DMS53 treated with DMSO at 0.1 percent for 48 hours (cell line): ENCODE measurements around the gene CDK2.
"Not testable (repeated sequence)": the region's sequence is repeated elsewhere in the genome, so short reads cannot be mapped to it uniquely, and the experiment has no call there.

Experiments
- DNase-seq: peaks from one replicate; lab custom pipeline; 2025; ENCODE audit not compliant: unreplicated experiment; lab: John Stamatoyannopoulos, UW

Gene CDK2

GRCh38 chr12:55978393-55978792 lies 11.8 kb downstream of the CDK2 start:
- DNase-seq: no peak

- DNase-seq: no peak
Measured at GRCh38 chr12:55979069-55979468, 12.4 kb downstream of the CDK2 start.

- not testable (repeated sequence) for DNase-seq
Measured at GRCh38 chr12:55981882-55982281, 15.3 kb downstream of the CDK2 start.

GRCh38 chr12:55982319-55982936 lies 15.8 kb downstream of the CDK2 start:
- DNase-seq: no peak

GRCh38 chr12:55983232-55983842 lies 16.7 kb downstream of the CDK2 start:
- no peak for DNase-seq

GRCh38 chr12:55984861-55985260 lies 18.2 kb downstream of the CDK2 start:
- no peak for DNase-seq

GRCh38 chr12:55985341-55985740 lies 18.7 kb downstream of the CDK2 start:
- DNase-seq: no peak

GRCh38 chr12:55985976-55986375 lies 19.3 kb downstream of the CDK2 start:
- not testable (repeated sequence) for DNase-seq

GRCh38 chr12:55991110-55991509 lies 24.5 kb downstream of the CDK2 start:
- no peak for DNase-seq

GRCh38 chr12:55993230-55993853 lies 26.7 kb downstream of the CDK2 start:
- DNase-seq: no peak

GRCh38 chr12:55995366-55995765 lies 28.7 kb downstream of the CDK2 start:
- no peak for DNase-seq

GRCh38 chr12:55996201-55996714 lies 29.6 kb downstream of the CDK2 start:
- peak; percentile 57 for DNase-seq

- DNase-seq: peak; percentile 98
Measured at GRCh38 chr12:55996715-55997534, 30.3 kb downstream of the CDK2 start, which contains the start of gene SUOX. TSS of gene SUOX (plus strand) at chr12:55997276. CDS start at chr12:56002222, 4,946 bp downstream.

GRCh38 chr12:55997535-55997859 lies 30.9 kb downstream of the CDK2 start:
- peak; percentile 41 for DNase-seq

- not testable (repeated sequence) for DNase-seq
Measured at GRCh38 chr12:55999522-55999921, 32.9 kb downstream of the CDK2 start.

- not testable (repeated sequence) for DNase-seq
Measured at GRCh38 chr12:55999999-56000540, 33.4 kb downstream of the CDK2 start.

GRCh38 chr12:56001487-56002100 lies 35.0 kb downstream of the CDK2 start:
- DNase-seq: peak; percentile 14

GRCh38 chr12:56003376-56003775 lies 36.7 kb downstream of the CDK2 start:
- DNase-seq: not testable (repeated sequence)

GRCh38 chr12:56004211-56004610 lies 37.6 kb downstream of the CDK2 start:
- no peak for DNase-seq
